H1 (cell line): ENCODE data around the gene U2SURP. TPM values are rescaled to one million over a fixed set of nuclear protein-coding genes. Genes with fewer than 3 reads are reported as not detected.

Experiments used
- CTCF ChIA-PET: fragments of 300-600 bp; sonication (Branson Sonifier 250); formaldehyde crosslinking; loops from one replicate; lab custom pipeline; 2021; ENCODE audit not compliant: partially characterized antibody; lab: Charles Lee
- POLR2A ChIA-PET: fragments of 300-600 bp; sonication (Branson Sonifier 250); formaldehyde crosslinking; loops from one replicate; lab custom pipeline; 2021; ENCODE audit warnings: inconsistent platforms; ENCODE audit not compliant: partially characterized antibody; lab: Charles Lee
- DNase-seq, 2 experiments: peaks; one replicate each; pipeline versions ENCODE4 v3.0.0 to v3.0.0-alpha.2; 2010 to 2022; ENCODE audit warnings: low spot score in 2 of 2, low read depth in 1 of 2, mixed read lengths in 1 of 2
- FAIRE-seq: peaks from 2 replicates; lab custom pipeline; 2011; peaks lifted over from hg19 to GRCh38; lab: Jason Lieb, UNC
- H2AFZ ChIP-seq: 2 replicates; pipeline ENCODE4 v1.8.1; 2012; ENCODE audit warnings: low read length, inconsistent platforms
- H2AK5ac ChIP-seq: 2 replicates; pipeline ENCODE4 v1.6.1; 2013; ENCODE audit warnings: low read depth, low read length
- H2BK120ac ChIP-seq: replicated peaks from 2 replicates; pipeline ENCODE3; 2013; ENCODE audit warnings: low read depth, low read length, inconsistent platforms
- H2BK12ac ChIP-seq: 2 replicates; pipeline ENCODE4 v1.6.1; 2013; ENCODE audit warnings: low read depth, low read length
- H2BK15ac ChIP-seq: 2 replicates; pipeline ENCODE4 v1.6.1; 2013; ENCODE audit warnings: low read length
- H2BK20ac ChIP-seq: 2 replicates; pipeline ENCODE4 v1.6.1; 2013; ENCODE audit warnings: low read length
- H2BK5ac ChIP-seq: 2 replicates; pipeline ENCODE4 v1.6.1; 2013; ENCODE audit warnings: low read depth, low read length
- H3K14ac ChIP-seq: 2 replicates; pipeline ENCODE4 v1.6.1; 2013; ENCODE audit warnings: inconsistent platforms; ENCODE audit not compliant: insufficient read length
- H3K18ac ChIP-seq: 2 replicates; pipeline ENCODE4 v1.6.1; 2013; ENCODE audit warnings: low read length; ENCODE audit errors: extremely low read depth
- H3K23ac ChIP-seq: 2 replicates; pipeline ENCODE4 v1.6.1; 2013; ENCODE audit warnings: inconsistent platforms; ENCODE audit not compliant: insufficient read length
- H3K23me2 ChIP-seq: 2 replicates; pipeline ENCODE4 v1.6.1; 2013; ENCODE audit warnings: low read depth, low read length
- H3K27ac ChIP-seq: 2 replicates; pipeline ENCODE4 v1.6.1; 2011; ENCODE audit warnings: low read depth, low read length, inconsistent platforms
- H3K27me3 ChIP-seq, 4 experiments: replicated peaks in 1 of 4; 1 replicate in 1 of 4; 2 replicates in 3 of 4; pipeline versions ENCODE4 v1.6.1 to v1.8.1; 2011 to 2013; ENCODE audit warnings: low read length in 3 of 4, mild to moderate bottlenecking in 3 of 4, inconsistent platforms in 2 of 4, mixed read lengths in 2 of 4, moderate library complexity in 1 of 4; ENCODE audit not compliant: control insufficient read depth in 3 of 4, insufficient read depth in 3 of 4; ENCODE audit errors: extremely low read depth in 1 of 4
- H3K36me3 ChIP-seq, 4 experiments: 2 replicates each; pipeline versions ENCODE4 v1.6.1 to v1.8.1; 2011 to 2013; ENCODE audit warnings: mild to moderate bottlenecking in 4 of 4, low read length in 3 of 4, moderate library complexity in 2 of 4, control low read depth in 1 of 4, inconsistent platforms in 1 of 4; ENCODE audit not compliant: insufficient read depth in 4 of 4, control insufficient read depth in 2 of 4
- H3K4ac ChIP-seq: replicated peaks from 2 replicates; pipeline ENCODE3; 2013; ENCODE audit warnings: low read length, low read depth, mixed read lengths, inconsistent platforms; ENCODE audit not compliant: insufficient read length
- H3K4me1 ChIP-seq, 4 experiments: replicated peaks in 1 of 4; 1 replicate in 1 of 4; 2 replicates in 3 of 4; pipeline versions ENCODE4 v1.6.1 to v1.8.1; 2011 to 2013; ENCODE audit warnings: low read length in 3 of 4, inconsistent platforms in 2 of 4, mixed read lengths in 1 of 4; ENCODE audit not compliant: insufficient read depth in 4 of 4, control insufficient read depth in 3 of 4
- H3K4me2 ChIP-seq, 2 experiments: 2 replicates each; pipeline versions ENCODE4 v1.6.1 to v1.8.1; 2011 to 2013; ENCODE audit warnings: low read depth in 2 of 2, low read length in 2 of 2, control low read depth in 1 of 2, inconsistent platforms in 1 of 2, mild to moderate bottlenecking in 1 of 2; ENCODE audit not compliant: insufficient read depth in 1 of 2
- H3K4me3 ChIP-seq, 4 experiments: fragments of 200-600, 300-600 bp in 1 of 4; sonication (generic), shearing (Covaris generic), sonication (Bioruptor Twin) in 1 of 4; 2 replicates each; pipeline versions ENCODE4 v1.5.1 to v1.8.1; 2011 to 2016; ENCODE audit warnings: low read length in 4 of 4, low read depth in 3 of 4, control low read depth in 2 of 4, inconsistent platforms in 2 of 4, mild to moderate bottlenecking in 2 of 4, mixed read lengths in 1 of 4, moderate library complexity in 1 of 4; ENCODE audit not compliant: insufficient read depth in 2 of 4; ENCODE audit errors: extremely low read depth in 1 of 4
- H3K56ac ChIP-seq: replicated peaks from 2 replicates; pipeline ENCODE3; 2013; ENCODE audit warnings: low read depth, mild to moderate bottlenecking, mixed read lengths, low read length, inconsistent platforms; ENCODE audit not compliant: insufficient read length
- H3K79me1 ChIP-seq: 2 replicates; pipeline ENCODE4 v1.6.1; 2013; ENCODE audit warnings: low read depth, low read length, control low read depth
- H3K79me2 ChIP-seq, 2 experiments: 2 replicates each; pipeline versions ENCODE4 v1.6.1 to v1.8.1; 2012 to 2013; ENCODE audit warnings: low read length in 2 of 2, mild to moderate bottlenecking in 2 of 2, inconsistent platforms in 1 of 2; ENCODE audit not compliant: insufficient read depth in 2 of 2, control insufficient read depth in 1 of 2
- H3K9ac ChIP-seq, 4 experiments: replicated peaks in 1 of 4; 1 replicate in 1 of 4; 2 replicates in 3 of 4; pipeline versions ENCODE4 v1.6.1 to v1.8.1; 2011 to 2013; ENCODE audit warnings: low read depth in 3 of 4, low read length in 3 of 4, control low read depth in 2 of 4, mild to moderate bottlenecking in 2 of 4, moderate library complexity in 2 of 4, inconsistent platforms in 1 of 4; ENCODE audit errors: extremely low read depth in 1 of 4
- H3K9me3 ChIP-seq, 2 experiments: 2 replicates each; pipeline versions ENCODE4 v1.6.1 to v1.8.1; 2012 to 2013; ENCODE audit warnings: mild to moderate bottlenecking in 2 of 2, moderate library complexity in 2 of 2, control low read depth in 1 of 2, inconsistent platforms in 1 of 2, low read depth in 1 of 2, low read length in 1 of 2, mixed read lengths in 1 of 2; ENCODE audit not compliant: insufficient read depth in 2 of 2
- H4K20me1 ChIP-seq, 2 experiments: replicated peaks in 1 of 2; 2 replicates each; pipeline versions ENCODE3 to v1.8.1; 2011 to 2013; ENCODE audit warnings: inconsistent platforms in 2 of 2, low read length in 2 of 2, mild to moderate bottlenecking in 1 of 2; ENCODE audit not compliant: insufficient read depth in 2 of 2, control insufficient read depth in 1 of 2
- H4K5ac ChIP-seq: 2 replicates; pipeline ENCODE4 v1.6.1; 2013; ENCODE audit warnings: low read length, low read depth, mixed read lengths, inconsistent platforms; ENCODE audit not compliant: insufficient read length
- H4K8ac ChIP-seq: 2 replicates; pipeline ENCODE4 v1.8.0; 2013; ENCODE audit warnings: mild to moderate bottlenecking, moderate library complexity, low read length, inconsistent platforms; ENCODE audit not compliant: insufficient read depth; ENCODE audit errors: extremely low read depth
- H4K91ac ChIP-seq: replicated peaks from 2 replicates; pipeline ENCODE3; 2013; ENCODE audit warnings: low read length, mixed read lengths, inconsistent platforms; ENCODE audit not compliant: insufficient read length
- EZH2 ChIP-seq: fragments of 200-600 bp; sonication (generic); IDR thresholded peaks from 2 replicates; pipeline ENCODE4 v1.7.1; 2012; ENCODE audit warnings: low read depth, mild to moderate bottlenecking, moderate library complexity, low read length, inconsistent platforms; ENCODE audit not compliant: severe bottlenecking
- FOSL1 ChIP-seq: IDR thresholded peaks from 2 replicates; pipeline ENCODE4 v1.6.1; 2011; ENCODE audit warnings: mild to moderate bottlenecking, low read depth, low read length, moderate library complexity; ENCODE audit not compliant: insufficient read depth
- WGBS, 2 experiments: shearing (Covaris generic) in 1 of 2; methylation state at CpG; one replicate each; pipeline versions ENCODE4 v1.1.6 to v1.1.7; 2013 to 2015; ENCODE audit warnings: low lambda C conversion rate in 2 of 2, mixed read lengths in 2 of 2, inconsistent platforms in 1 of 2, low coverage in 1 of 2, missing lambda C conversion rate in 1 of 2; ENCODE audit not compliant: insufficient replicate concordance in 2 of 2, insufficient coverage in 1 of 2, insufficient read length in 1 of 2; ENCODE audit errors: extremely low coverage in 1 of 2, missing lambda C conversion rate in 1 of 2; 5-methylcytosine and 5-hydroxymethylcytosine counted together
- polyA plus RNA-seq, 7 experiments: library from polyadenylated mRNA; depleted of rRNA in 3 of 7; stranded (reverse) in 5 of 7; unstranded in 2 of 7; fragments of >200 nt in 5 of 7; fragments of 200-250 nt in 2 of 7; gene quantifications; 1 replicate in 5 of 7; 2 replicates in 1 of 7; 4 replicates in 1 of 7; pipeline versions ENCODE4 v1.2.1 to v1.2.3, GENCODE V29; 2011 to 2013; ENCODE audit warnings: missing spikeins in 2 of 7, mixed read lengths in 2 of 7
- total RNA-seq: library from RNA; stranded (reverse); fragmentation: NEBNext Ultra II Directional; extraction: Animal tissue kit (Norgen Biotek cat#: 25700); gene quantifications from 2 replicates; pipeline ENCODE4 v1.2.1, GENCODE V29; 2021

Gene U2SURP
- total and polyA plus RNA-seq, 2 of the 8 experiments (the other 6 are each of a cell fraction or from before 2014, with no cell fraction given): 22.2 to 167 TPM

GRCh38 chr3:143090976-143091837 lies 89.8 kb downstream of the U2SURP start:
- no peak overlapping the region for H2AFZ ChIP-seq
- 89% methylated on average over 9 of the region's 9 CpGs; no CpG with 5 or more reads in 1 of the 2 experiments for WGBS, 2 experiments
- H2BK120ac ChIP-seq: no peak overlapping the region
- no peaks in the 10 kb centered on the region for H3K36me3 ChIP-seq
- H3K56ac ChIP-seq: no peak overlapping the region
- no peaks in the 10 kb centered on the region for H3K79me1 ChIP-seq
- no peak overlapping the region for H2BK5ac ChIP-seq
- no peaks in the 10 kb centered on the region for H3K23me2 ChIP-seq
- no peak overlapping the region for H2AK5ac ChIP-seq
- H3K27me3 ChIP-seq: no peaks in the 10 kb centered on the region
- no peak overlapping the region for H2BK12ac ChIP-seq
- no peak overlapping the region for H3K4me2 ChIP-seq
- DNase-seq (no peak), FAIRE-seq (no peak)
- no peak overlapping the region for H3K4me3 ChIP-seq
- CTCF ChIA-PET: interaction anchor here (0.6 to 1.6 kb wide), 3 partner anchors 17 to 672 kb away, joined by 3 read pairs; no protein-coding TSS in a partner anchor
- no peak overlapping the region for H4K8ac ChIP-seq
- H4K91ac ChIP-seq: no peak overlapping the region
- H3K4me1 ChIP-seq: no peaks in the 10 kb centered on the region
- H3K23ac ChIP-seq: no peak overlapping the region
- no peak overlapping the region for H3K18ac ChIP-seq
- no peak overlapping the region for H3K9ac ChIP-seq
- POLR2A ChIA-PET: interaction anchor here (1.6 kb wide), 1 partner anchor 16 kb away, joined by 3 read pairs; no protein-coding TSS in a partner anchor
- no peak for TF ChIP-seq FOSL1
- no peak for TF ChIP-seq EZH2
- H3K27ac ChIP-seq: no peak overlapping the region
- H3K4ac ChIP-seq: no peak overlapping the region
- no peak overlapping the region for H2BK20ac ChIP-seq
- H4K5ac ChIP-seq: no peak overlapping the region
- no peaks in the 10 kb centered on the region for H4K20me1 ChIP-seq
- H3K9me3 ChIP-seq: peaks cover 0 to 4% of the 10 kb centered on the region in 2 experiments; a peak in 1 of 4 replicates
- no peak overlapping the region for H3K14ac ChIP-seq
- H2BK15ac ChIP-seq: no peak overlapping the region
- no peaks in the 10 kb centered on the region for H3K79me2 ChIP-seq
